ENCODE data around the gene PLXNB1.

The PLXNB1 gene

DNA sequence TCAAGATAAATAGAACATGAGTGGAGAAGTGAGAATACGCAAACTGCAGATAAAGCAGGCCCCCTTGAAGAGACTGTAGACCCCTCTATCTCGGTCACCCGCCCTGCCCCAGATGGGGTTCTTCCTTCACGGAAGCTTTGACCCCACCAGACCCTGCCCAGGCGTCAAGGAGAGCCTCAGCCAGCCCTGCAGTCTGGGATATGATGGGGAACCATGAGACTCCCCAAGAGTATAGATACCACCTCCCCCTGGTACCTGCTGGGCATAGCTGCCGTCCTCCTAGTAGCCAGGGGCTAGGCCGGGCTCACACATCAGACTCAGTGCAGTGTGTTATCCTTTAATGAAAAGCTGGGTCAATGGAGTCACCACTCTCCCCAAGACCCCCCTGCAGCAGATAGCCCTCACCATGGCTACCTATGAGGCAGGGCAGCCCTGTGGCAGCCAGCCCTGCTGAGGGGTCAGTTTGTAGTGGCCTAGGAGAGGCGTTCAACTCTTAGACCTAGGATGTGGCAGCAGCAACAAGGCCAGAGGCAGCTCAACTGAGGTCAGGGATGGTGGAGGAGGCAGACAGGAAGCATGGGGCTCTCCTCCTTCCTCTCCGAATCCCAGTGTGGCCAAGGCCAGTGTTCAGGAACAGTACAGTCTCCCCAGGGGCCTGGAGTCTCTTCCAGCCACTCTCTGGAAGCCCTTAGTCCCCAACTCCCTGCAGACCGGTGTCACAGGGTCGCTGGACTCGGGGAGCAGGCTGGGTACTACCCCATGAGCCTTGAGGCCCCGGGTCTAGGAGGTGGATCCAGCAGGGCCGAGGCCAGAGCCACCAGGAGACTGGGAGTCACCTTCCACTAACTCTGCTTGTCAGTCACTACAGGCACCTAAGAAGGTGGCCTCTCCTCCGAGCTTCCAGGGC is 26.1 kb downstream of the PLXNB1 start:
- TF ChIP-seq CTCF (IDR thresholded peaks at IDR 0.05; ENCODE audit: borderline replicate concordance, control extremely low read depth, extremely low read depth, insufficient read depth, missing control alignments), result no peak
- DNase-seq (ENCODE audit: low spot score), result peak; percentile 17
- in situ Hi-C loops (cut with MboI; ENCODE audit: low sequenced_read_pairs, unreplicated experiment), result loop anchor here (5.0 kb wide), 1 partner anchor 34 kb away; no protein-coding TSS in a partner anchor

DNA sequence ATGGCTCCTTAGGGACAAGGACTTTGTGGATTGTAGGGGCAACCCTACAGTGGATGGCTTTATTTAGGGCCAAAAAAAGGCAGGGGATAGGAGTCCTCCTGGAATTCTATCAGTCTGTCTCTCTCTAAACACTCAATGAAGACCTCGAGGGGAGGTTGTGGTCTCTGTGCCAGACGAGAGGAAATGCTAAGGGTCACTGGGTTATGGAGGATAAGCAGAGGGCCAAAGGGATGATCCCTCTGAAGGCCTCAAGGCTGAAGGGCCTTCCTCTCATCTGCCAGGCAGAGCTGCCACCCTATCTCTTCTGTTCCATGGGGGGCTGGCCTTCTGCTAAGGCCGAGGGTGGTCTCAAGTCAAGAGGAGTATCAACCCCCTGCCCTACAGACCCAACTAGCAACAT is 27.0 kb downstream of the PLXNB1 start:
- DNase-seq (ENCODE audit: low spot score), result no peak
- in situ Hi-C loops (cut with MboI; ENCODE audit: low sequenced_read_pairs, unreplicated experiment), result loop anchor here (5.0 kb wide), 1 partner anchor 34 kb away; no protein-coding TSS in a partner anchor
- TF ChIP-seq CTCF (IDR thresholded peaks at IDR 0.05; ENCODE audit: borderline replicate concordance, control extremely low read depth, extremely low read depth, insufficient read depth, missing control alignments), result no peak

DNA sequence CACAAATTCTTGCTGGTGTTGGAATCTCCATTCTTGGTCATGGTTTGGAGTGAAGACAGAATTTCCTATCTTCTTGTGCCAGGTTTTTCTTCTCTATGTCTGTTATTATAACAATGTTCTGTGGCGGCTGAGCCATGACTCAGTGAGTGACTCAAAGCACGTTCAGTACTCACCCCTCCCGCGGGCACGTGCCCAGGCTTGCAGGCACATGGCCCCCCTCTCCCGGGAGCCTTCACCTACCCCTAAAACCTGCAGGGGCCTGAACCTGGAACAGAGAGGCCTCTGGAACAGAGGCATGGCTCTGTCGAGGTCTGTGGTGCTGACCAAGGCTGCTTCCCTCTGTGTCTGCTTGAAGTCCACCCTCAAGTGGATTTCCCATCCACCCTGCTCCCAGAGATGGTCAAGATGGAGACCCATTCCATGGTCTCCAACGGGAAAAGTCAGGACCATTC is 27.6 kb downstream of the PLXNB1 start:
- DNase-seq (ENCODE audit: low spot score), result peak; percentile 7
- in situ Hi-C loops (cut with MboI; ENCODE audit: low sequenced_read_pairs, unreplicated experiment), result loop anchor here (5.0 kb wide), 1 partner anchor 35 kb away; no protein-coding TSS in a partner anchor
- no peak for TF ChIP-seq CTCF (IDR thresholded peaks at IDR 0.05; ENCODE audit: borderline replicate concordance, control extremely low read depth, extremely low read depth, insufficient read depth, missing control alignments)

- in situ Hi-C loops (cut with MboI; ENCODE audit: low sequenced_read_pairs, unreplicated experiment), result loop anchor here (5.0 kb wide), 1 partner anchor 36 kb away; no protein-coding TSS in a partner anchor
- DNase-seq (ENCODE audit: low spot score), result peak; percentile 20
Observed at GRCh38 chr3:48401434-48401901, 28.4 kb downstream of the PLXNB1 start.

DNA sequence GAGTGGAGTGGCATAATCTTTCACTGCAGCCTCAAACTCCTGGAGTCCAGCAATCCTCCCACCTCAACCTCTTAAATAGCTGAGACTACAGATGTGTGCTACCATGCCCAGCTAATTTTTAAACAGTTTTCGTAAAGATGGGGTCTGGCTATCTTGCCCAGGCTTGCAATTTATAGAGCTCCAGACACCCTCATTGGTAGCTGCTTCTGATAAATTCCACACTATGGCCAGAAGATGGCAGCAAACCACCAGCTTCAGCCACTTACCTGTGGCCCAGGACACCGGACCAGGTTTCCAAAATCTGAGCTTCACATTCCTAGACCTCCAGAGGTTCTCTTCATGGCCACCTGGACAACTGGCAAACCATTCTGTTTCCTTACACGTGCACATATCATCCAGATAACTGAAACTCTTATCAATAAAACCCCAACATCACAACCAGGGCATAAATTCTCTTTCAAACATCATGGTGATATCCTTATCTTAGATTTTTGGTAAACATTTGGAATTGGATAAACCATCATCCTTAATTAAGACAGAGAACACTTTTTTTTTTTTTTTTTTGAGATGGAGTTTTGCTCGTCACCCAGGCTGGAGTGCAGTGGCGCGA is 29.0 kb downstream of the PLXNB1 start:
- in situ Hi-C loops (cut with MboI; ENCODE audit: low sequenced_read_pairs, unreplicated experiment), result loop anchor here (5.0 kb wide), 1 partner anchor 36 kb away; no protein-coding TSS in a partner anchor
- DNase-seq (ENCODE audit: low spot score), result peak; percentile 89

GRCh38 chr3:48399387-48400172 is 30.3 kb downstream of the PLXNB1 start:
- in situ Hi-C loops (cut with MboI; ENCODE audit: low sequenced_read_pairs, unreplicated experiment), result loop anchor here (5.0 to 10.0 kb wide), 2 partner anchors 38 to 205 kb away; no protein-coding TSS in a partner anchor
- DNase-seq (ENCODE audit: low spot score), result no peak
- no peak for TF ChIP-seq CTCF (IDR thresholded peaks at IDR 0.05; ENCODE audit: borderline replicate concordance, control extremely low read depth, extremely low read depth, insufficient read depth, missing control alignments)

More for the DNA sequence above, 29.0 kb downstream of the PLXNB1 start:
- TF ChIP-seq CTCF (IDR thresholded peaks at IDR 0.05; ENCODE audit: borderline replicate concordance, control extremely low read depth, extremely low read depth, insufficient read depth, missing control alignments), result peak; percentile 67

Data from GM13976 (cell line).